TTC549 (cell line): ENCODE data around the gene PSMG4.

Experiments
- FAIRE-seq: peaks from 2 replicates; lab custom pipeline; 2012; peaks lifted over from hg19 to GRCh38; lab: Jason Lieb, UNC

The PSMG4 gene, protein sequence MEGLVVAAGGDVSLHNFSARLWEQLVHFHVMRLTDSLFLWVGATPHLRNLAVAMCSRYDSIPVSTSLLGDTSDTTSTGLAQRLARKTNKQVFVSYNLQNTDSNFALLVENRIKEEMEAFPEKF

DNA sequence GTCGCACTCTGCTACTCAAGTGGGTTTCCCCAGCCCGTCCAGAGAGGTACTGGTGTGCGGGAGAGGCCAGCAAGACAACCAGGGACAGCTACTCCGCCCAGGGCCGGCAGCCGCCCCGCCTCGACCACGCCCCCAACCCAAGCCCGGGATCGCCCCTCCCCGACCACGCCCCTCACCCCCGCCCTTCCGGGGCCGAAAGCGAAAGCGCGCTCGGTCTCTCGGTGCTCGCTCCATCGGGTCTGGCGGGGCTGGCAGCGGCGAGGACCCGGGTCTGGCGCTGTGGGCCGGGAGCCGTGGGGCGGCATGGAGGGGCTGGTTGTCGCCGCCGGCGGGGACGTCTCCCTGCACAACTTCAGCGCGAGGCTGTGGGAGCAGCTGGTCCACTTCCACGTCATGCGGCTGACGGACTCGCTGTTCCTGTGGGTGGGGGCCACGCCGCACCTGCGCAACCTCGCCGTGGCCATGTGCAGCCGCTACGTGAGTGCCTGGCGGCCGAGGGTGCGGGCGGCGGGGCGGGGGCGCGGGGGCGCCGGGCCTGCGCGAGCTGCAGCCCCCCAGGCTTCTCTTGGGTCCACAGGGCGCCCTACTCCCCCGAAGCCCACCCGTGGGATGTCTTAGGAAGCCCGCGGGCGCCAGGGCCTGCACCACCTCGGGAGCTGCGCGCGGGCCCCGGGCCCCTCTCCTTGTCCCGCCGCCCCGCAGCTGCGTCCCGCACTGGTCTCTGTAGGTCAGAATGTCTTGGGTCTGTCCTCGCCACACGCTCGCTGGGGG lies at the start of gene PSMG4:
PSMG4 (plus strand) TSS at position 228 of the 771 bp plus-strand sequence; CDS start at position 304, 76 bp downstream.
- no peak for FAIRE-seq

- no peak for FAIRE-seq
Observed at GRCh38 chr6:3209114-3210023, 49.4 kb upstream of the PSMG4 start.

DNA sequence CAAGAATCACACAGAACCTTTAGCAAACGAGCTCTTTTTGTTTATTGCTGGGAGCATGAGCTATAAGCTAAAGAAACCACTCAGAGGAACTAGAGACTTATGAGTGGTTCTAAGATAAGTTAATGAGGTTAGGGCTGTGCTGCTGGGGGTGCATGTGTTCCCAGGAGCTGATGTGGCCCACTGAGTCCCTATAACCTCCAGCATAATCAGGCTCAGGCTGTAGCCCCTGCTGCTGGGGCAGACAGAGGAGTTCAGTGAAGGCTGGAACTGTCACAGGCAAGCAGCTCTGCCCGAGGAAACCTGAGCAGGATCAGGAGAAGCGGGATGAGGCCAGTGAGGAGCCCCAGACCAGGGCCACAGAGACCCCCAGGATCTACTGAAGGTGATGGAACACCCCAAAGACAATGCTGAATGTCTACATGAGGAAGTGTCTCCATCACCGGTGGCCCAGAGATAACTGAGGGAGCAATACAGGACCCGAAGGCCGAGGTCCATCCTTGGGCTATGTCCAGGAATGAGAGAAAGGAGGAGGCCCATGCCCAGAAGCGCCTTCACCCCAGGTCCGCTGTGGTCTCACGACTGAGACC lies 48.6 kb upstream of the PSMG4 start:
- no peak for FAIRE-seq

- FAIRE-seq, result no peak
Observed at GRCh38 chr6:3211681-3212080, 47.1 kb upstream of the PSMG4 start.

DNA sequence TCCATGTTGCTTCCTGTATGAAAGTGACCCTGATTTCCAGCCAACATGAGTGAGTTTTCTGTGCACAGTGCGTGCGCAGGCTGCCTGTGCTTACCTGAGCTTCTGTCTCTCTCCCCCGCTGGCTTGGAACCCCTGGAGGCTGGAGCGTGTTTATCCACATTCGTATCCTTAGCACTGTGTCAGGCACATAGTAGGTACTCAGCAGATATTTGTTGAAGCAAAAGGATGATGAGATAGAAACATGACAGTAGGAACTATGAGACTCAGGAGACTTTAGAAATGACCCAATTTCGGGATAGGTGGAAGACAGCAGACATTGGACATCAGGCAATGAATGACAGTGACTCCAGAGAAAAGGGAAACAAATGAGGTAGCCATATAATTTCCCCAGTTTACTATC lies 46.5 kb upstream of the PSMG4 start:
- FAIRE-seq, result no peak

- FAIRE-seq, result no peak
Observed at GRCh38 chr6:3213334-3213695, 45.4 kb upstream of the PSMG4 start.

GRCh38 chr6:3214898-3215297 lies 43.8 kb upstream of the PSMG4 start:
- no peak for FAIRE-seq

DNA sequence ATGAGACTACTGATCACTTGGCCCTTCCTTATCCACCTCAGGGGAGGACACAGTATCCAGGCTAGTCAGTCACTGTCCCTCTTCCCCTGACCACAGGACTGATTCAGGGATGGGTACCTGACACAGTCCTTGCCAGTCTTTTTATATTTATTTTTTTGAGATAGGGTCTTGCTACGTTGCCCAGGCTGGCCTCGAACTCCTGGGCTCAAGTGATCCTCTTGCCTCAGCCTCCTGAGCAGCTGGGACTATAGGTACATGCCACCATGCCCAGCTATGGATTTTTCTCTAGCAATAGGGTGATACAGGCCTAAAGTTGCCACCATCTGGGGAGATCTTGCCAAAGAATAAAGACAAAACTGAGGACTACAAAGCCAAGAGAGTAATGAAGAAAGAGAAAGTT lies 41.5 kb upstream of the PSMG4 start:
- FAIRE-seq, result no peak

DNA sequence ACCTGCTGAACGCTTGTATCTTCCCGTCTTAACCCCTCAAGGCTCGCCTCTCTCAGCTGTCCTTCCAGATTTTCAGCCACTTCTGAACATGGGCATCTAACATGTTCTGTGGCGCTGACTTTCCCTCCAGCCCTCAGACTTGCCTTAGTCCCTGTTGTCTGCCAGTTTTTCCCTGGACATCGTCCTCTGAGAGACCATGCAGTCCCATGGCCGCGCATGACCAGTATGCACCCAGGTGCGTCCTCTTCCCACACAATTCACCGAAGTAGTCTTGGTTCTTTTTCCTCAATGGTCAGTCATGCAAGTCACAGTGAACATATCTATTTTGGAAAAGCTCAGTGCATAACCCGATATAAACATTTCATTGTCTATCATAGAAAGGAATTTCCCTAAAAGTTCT lies 40.5 kb upstream of the PSMG4 start:
- no peak for FAIRE-seq

GRCh38 chr6:3220366-3220765 lies 38.4 kb upstream of the PSMG4 start:
- FAIRE-seq, result no peak

DNA sequence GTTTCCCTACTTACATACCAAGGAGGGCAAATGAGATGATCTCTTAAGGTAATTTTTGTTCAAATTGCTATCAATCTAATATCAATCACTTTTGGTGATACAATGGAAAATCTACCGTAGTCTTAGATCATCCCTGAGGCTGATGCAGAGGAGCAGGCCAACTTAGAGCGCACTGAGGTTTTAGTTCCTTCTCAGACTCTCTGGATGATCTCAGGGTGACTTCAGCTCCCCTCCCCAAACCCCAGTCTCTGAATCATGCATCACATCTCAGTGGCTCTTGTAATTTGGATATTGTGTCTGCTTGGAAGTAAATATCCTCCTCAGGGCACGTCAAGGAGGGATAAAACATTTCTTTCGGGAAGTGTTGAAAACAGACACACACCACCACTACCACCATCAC lies 37.2 kb upstream of the PSMG4 start:
- no peak for FAIRE-seq

DNA sequence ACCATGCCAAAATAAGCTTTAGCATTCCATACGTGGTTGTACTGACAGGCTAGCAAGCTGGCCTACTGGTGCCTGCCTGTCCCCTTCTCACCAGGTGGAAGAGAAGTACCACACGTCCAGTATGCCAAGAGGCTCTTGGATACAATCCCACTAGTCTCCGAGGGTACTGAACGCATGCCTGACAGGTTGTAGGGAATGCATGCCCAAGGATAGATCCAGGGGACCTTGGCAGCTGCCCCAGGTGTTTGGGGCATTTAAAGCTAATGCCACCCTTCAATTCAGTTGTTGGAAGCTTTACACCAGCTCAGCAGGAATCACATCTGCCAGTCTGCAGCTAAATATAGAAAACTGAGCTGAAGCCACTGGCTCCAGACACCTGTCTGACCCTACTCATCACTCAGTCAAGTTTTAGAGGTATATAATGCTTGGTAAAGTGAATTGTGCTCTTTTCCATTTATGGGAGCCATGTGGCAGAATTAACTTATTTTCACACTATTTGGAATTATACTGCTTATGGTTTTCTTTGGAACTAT lies 36.2 kb upstream of the PSMG4 start:
- no peak for FAIRE-seq

DNA sequence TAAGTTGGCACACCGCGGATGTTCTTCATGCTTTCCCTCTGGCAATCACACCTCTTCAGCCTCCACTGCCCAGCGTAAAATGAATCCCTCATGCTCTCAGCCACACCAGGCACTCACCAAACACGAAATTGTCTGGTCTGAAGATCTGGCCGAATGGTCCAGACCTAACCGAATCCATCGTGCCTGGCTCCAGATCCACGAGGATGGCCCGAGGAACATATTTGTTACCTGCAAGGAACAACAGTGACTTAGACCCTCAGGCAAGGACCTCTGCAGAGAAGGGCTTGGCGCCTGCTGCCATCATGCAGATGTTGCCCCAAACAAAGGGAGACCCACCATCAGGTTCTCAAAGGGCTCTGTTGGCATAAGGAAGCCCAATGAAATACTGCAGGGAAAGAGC lies 32.7 kb upstream of the PSMG4 start:
- no peak for FAIRE-seq

- no peak for FAIRE-seq
Observed at GRCh38 chr6:3226481-3227362, 32.0 kb upstream of the PSMG4 start.

GRCh38 chr6:3227363-3228045 lies 31.2 kb upstream of the PSMG4 start, which contains the start of gene TUBB2B:
TUBB2B (minus strand) TSS chr6:3227653; CDS start chr6:3227543, 110 bp downstream.
- no peak for FAIRE-seq

DNA sequence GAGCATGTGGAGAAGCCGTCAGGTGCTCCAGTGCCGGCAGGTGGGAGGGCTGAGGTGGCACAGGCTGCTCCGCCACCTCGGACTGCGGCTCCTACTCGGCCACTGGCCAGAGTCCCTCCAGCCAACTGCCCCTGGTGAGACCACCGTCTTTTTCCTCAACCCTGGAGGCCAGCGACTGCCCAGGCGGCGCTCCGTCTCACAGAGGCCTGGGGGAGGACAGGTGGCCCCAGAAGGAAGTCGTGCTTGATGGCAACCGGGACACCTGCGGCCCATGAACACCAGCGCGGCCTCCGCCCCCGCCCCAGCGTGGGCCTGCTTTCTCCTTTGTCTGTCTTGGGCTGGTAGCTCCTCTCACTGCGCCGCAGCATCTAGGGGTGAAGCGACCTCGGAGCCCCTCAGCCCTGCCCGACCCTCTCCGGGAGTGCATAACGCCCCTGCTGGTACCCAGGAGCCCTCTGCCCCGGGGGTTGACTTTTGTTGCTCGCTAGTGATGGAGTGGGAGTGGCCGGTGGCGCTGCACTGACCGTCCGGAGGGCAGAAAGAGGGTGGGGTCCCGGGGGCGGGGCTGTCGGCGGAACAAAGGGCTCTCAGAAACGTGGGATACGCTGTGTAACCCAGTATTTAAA lies 30.6 kb upstream of the PSMG4 start:
- no peak for FAIRE-seq

DNA sequence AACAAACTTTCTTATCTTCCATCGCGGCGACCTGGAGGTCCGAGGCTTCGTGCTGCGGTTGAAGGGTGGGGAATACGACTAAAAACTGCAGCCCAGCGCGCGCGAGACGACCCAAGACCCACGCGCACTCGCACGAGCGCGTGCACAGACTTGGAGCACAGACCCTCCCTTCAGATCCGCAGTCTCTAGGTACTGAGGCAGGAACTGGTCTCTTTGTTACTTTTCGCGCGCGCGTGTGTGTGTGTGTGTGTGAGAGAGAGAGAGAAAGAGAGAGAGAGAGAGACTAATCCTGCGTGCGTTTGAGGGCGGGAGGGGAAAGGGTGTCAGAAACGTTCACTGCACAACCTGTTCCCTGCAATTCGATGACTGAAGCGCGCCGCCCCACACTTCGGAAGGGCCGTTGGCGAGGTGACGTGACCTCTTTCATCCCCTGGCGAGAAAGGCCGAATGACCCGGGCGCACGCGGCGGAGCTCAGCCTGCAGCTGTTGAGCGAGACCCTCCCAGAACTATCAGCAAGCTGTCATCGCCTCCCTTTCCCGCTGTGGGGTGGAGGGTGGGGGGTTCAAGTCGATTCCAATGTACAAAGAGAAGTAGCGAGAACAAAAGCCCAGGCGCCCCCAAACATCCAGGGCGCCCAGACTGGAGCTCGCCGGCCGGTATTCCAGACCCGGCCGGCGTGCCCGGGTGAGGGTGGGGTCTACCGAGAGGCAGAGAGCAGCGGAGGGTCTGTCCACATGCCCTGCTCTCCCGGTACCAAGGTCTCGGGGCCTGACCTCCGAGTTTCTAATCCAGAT lies 29.8 kb upstream of the PSMG4 start:
- no peak for FAIRE-seq

DNA sequence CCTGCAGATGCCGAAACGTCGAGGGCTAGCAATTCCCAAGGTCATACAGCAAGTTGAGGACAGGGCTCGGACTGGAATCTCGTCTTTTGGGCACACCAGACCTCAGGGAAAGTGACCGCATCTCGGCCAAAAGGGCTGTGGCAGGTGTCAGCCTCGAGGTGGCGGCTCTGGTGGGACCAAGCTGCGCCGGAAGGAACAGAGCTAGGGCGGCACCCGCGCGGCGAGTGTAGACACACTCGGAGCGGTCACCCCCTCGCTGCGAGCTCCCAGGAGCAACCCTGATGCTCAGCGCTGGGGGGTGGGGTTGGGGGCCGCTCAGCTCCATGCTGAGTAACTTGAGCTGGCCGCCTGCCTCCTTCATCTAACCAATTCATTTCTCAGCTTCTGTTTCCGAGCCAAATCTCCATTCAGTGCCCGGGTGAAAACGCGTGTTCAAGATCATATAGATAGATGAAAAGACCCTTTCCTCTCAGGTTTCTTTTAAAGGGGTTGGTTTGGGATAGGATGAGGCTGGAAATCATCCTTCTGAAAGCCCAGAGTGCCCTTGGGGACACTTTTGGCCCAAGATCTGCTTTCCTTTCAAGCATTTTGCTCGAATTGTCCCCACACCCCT lies 29.1 kb upstream of the PSMG4 start:
- FAIRE-seq, result no peak

DNA sequence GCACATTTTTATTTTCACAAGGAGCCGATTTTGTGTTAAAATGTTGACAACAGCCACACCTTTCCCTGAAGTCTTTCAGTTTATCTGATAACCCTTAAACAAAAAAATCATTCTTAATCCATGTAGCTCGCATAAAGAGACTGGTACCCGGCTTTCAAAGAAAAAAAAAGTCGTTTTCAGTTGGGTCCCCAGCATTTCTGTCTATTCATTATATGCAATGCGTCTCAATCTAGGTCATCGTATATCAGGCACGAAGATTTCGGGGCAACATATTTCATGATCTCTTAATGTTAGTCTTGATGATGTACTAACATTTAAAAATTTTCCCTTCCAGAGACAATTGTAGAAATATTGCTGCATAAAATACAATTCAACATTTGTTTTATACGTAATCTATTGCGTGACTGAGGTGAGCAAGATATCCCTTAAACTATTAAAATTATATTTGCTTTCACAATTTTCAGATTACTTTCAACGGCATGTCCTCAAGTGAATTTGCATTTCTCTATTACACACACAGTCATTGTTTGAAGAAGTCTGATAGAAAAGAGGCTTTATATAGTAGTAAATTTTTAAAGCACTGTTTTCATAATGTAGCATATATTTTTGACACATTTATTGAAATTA lies 28.4 kb upstream of the PSMG4 start:
- FAIRE-seq, result no peak
